ENCODE results near the gene MST1. TPM values are rescaled to one million over a fixed set of nuclear protein-coding genes. Genes with fewer than 3 reads are reported as not detected.
A peak's percentile ranks its signal among the peaks of the same experiment; 100 is the strongest.

MST1 gene
- total and polyA plus RNA-seq, 2 of the 4 experiments (the other 2 are of a cell fraction) = 1.3 to 13.0 TPM

GRCh38 chr3:49703443-49703927 is 14.2 kb upstream of the MST1 start:
- H4K5ac ChIP-seq (ENCODE audit: low read depth, low read length) = no peak overlapping the region
- no peak overlapping the region for H2BK15ac ChIP-seq (ENCODE audit: low read depth, low read length)
- DNase-seq = peak; percentile 62
- H3K27ac ChIP-seq (ENCODE audit: insufficient read depth, low read length) = no peak overlapping the region
- H4K20me1 ChIP-seq (ENCODE audit: insufficient read depth, low read length) = peaks cover 7% of the 10 kb centered on the region; the same call in 1 of the 2 replicates
- no peak overlapping the region for H2BK120ac ChIP-seq (ENCODE audit: low read depth, low read length)
- no peak overlapping the region for H2AK5ac ChIP-seq (ENCODE audit: low read depth, low read length)
- H3K56ac ChIP-seq (ENCODE audit: extremely low read depth, insufficient read depth, low read length) = no peak overlapping the region
- H3K18ac ChIP-seq (ENCODE audit: low read depth, low read length) = no peak overlapping the region
- no peaks in the 10 kb centered on the region for H3K4me1 ChIP-seq (ENCODE audit: control insufficient read depth, insufficient read depth, low read length)
- no peak overlapping the region for H4K91ac ChIP-seq (ENCODE audit: insufficient read depth, low read depth, low read length)
- ATAC-seq (ENCODE audit: low read depth) = peak; percentile 96
- H3K36me3 ChIP-seq (ENCODE audit: control insufficient read depth, insufficient read depth, low read length) = peaks cover 44% of the 10 kb centered on the region
- no peaks in the 10 kb centered on the region for H3K9me3 ChIP-seq (ENCODE audit: control insufficient read depth, insufficient read depth, low read length)
- H2BK20ac ChIP-seq (ENCODE audit: low read depth, low read length) = no peak overlapping the region
- peak overlapping the region; percentile 85 for H2AK9ac ChIP-seq (replicated peaks; ENCODE audit: low read depth, low read length, poor library complexity)
- no peaks in the 10 kb centered on the region for H3K9me1 ChIP-seq (ENCODE audit: insufficient read depth, low read length)
- POLR2A ChIA-PET (ENCODE audit: unreplicated experiment) = no interaction called here
- no peak overlapping the region for H3K9ac ChIP-seq (ENCODE audit: low read depth, low read length)
- CTCF ChIA-PET = interaction anchor here (0.5 to 2.2 kb wide), 3 partner anchors 99 to 258 kb away, joined by 3 to 11 read pairs (median 3); no protein-coding TSS in a partner anchor
- WGBS, 2 experiments (ENCODE audit: extremely low coverage in 2 of 2, insufficient read length in 1 of 2) = 79% methylated on average over 2 of the region's 14 CpGs; no CpG with 5 or more reads in 1 of the 2 experiments
- peak; percentile 88 for TF ChIP-seq CTCF (conservative IDR thresholded peaks at IDR 0.05; ENCODE audit: low read depth, low read length)
- TF ChIP-seq RAD21 (IDR thresholded peaks at IDR 0.05; ENCODE audit: low read length) = peak; percentile 87
- peak; percentile 79 for TF ChIP-seq SMC3 (IDR thresholded peaks at IDR 0.05; ENCODE audit: low read depth, low read length)
- TF ChIP-seq NFE2L2 (IDR thresholded peaks at IDR 0.05; ENCODE audit: low read depth, low read length) = no peak
- no peak overlapping the region for H3K4ac ChIP-seq (ENCODE audit: low read depth, low read length)
- H3K14ac ChIP-seq (replicated peaks; ENCODE audit: low read depth, low read length) = no peak overlapping the region
- no peak overlapping the region for H4K8ac ChIP-seq (ENCODE audit: low read depth in 2 of 2, low read length in 2 of 2)
- in situ Hi-C loops (cut with MboI; ENCODE audit: low sequenced_read_pairs) (loop anchor here (5.0 kb wide), 2 partner anchors 139 to 204 kb away; no protein-coding TSS in a partner anchor), intact Hi-C loops (cut with micrococcal nuclease) (loop anchor here (1.0 to 10.0 kb wide), 3 partner anchors 136 to 391 kb away; no protein-coding TSS in a partner anchor), dilution Hi-C loops (cut with HindIII; ENCODE audit: low sequenced_read_pairs, unreplicated experiment) (no loop called here)
- no peak overlapping the region for H3K4me3 ChIP-seq (ENCODE audit: insufficient read depth, low read depth, low read length)
- H3K4me2 ChIP-seq (ENCODE audit: low read depth, low read length) = no peak overlapping the region
- H2AFZ ChIP-seq (replicated peaks; ENCODE audit: low read length, poor library complexity) = peak overlapping the region; percentile 75
- H2BK5ac ChIP-seq (ENCODE audit: low read depth, low read length, poor library complexity, severe bottlenecking) = no peak overlapping the region
- no peak overlapping the region for H3K23ac ChIP-seq (ENCODE audit: low read depth, low read length)
- H3K27me3 ChIP-seq (ENCODE audit: control insufficient read depth, insufficient read depth, low read length) = no peaks in the 10 kb centered on the region
- no TSS peak for BruUV-seq (replicated peaks)
- no peaks in the 10 kb centered on the region for H3K79me1 ChIP-seq (ENCODE audit: low read depth in 1 of 2, low read length in 2 of 2)
